Measurements from ENCODE around the gene ATPAF2. TPM values are rescaled to one million over a fixed set of nuclear protein-coding genes. Genes with fewer than 3 reads are reported as not detected.

ATPAF2 gene
- total and polyA plus RNA-seq, 2 experiments from 2014 or later = 17.9 to 33.9 TPM

- no peak overlapping the region for H3K4me2 ChIP-seq
- no peaks in the 10 kb centered on the region for H3K27me3 ChIP-seq
- H3K4me3 ChIP-seq = no peak overlapping the region
- TF ChIP-seq EZH2phosphoT487 (IDR thresholded peaks at IDR 0.05; ENCODE audit: low read depth, severe bottlenecking, unreplicated experiment) (no peak), EZH2 (IDR thresholded peaks at IDR 0.05; ENCODE audit: borderline replicate concordance) (no peak), CTCF (IDR thresholded peaks at IDR 0.05; ENCODE audit: poor library complexity) (no peak)
- no peaks in the 10 kb centered on the region for H3K9me2 ChIP-seq (replicated peaks; ENCODE audit: insufficient read depth)
- no peak overlapping the region for H2AFZ ChIP-seq
- no peak for DNase-seq (ENCODE audit: low spot score)
- no peaks in the 10 kb centered on the region for H3K36me3 ChIP-seq (replicated peaks; ENCODE audit: insufficient read depth, low read depth)
- H4K20me1 ChIP-seq (ENCODE audit: insufficient read depth, poor library complexity, severe bottlenecking) = no peaks in the 10 kb centered on the region
- no peaks in the 10 kb centered on the region for H3K4me1 ChIP-seq (ENCODE audit: insufficient read depth)
- H3K9me3 ChIP-seq (ENCODE audit: low read depth) = no peaks in the 10 kb centered on the region
- no peaks in the 10 kb centered on the region for H3K79me2 ChIP-seq
- H3K27ac ChIP-seq = no peak overlapping the region
- 64% methylated on average over 4 of the region's 4 CpGs for WGBS (ENCODE audit: low lambda C conversion rate, missing lambda C conversion rate)
Observed at GRCh38 chr17:18079543-18079942, 40.6 kb upstream of the ATPAF2 start.

GRCh38 chr17:18076936-18077335 lies 38.0 kb upstream of the ATPAF2 start:
- H3K9me3 ChIP-seq (ENCODE audit: low read depth) = no peaks in the 10 kb centered on the region
- H4K20me1 ChIP-seq (ENCODE audit: insufficient read depth, poor library complexity, severe bottlenecking) = no peaks in the 10 kb centered on the region
- H3K27ac ChIP-seq = no peak overlapping the region
- H3K9me2 ChIP-seq (replicated peaks; ENCODE audit: insufficient read depth) = no peaks in the 10 kb centered on the region
- TF ChIP-seq EZH2phosphoT487 (IDR thresholded peaks at IDR 0.05; ENCODE audit: low read depth, severe bottlenecking, unreplicated experiment) (no peak), CTCF (IDR thresholded peaks at IDR 0.05; ENCODE audit: poor library complexity) (no peak), EZH2 (IDR thresholded peaks at IDR 0.05; ENCODE audit: borderline replicate concordance) (no peak)
- H2AFZ ChIP-seq = no peak overlapping the region
- H3K4me2 ChIP-seq = no peak overlapping the region
- H3K27me3 ChIP-seq = no peaks in the 10 kb centered on the region
- H3K79me2 ChIP-seq = no peaks in the 10 kb centered on the region
- H3K36me3 ChIP-seq (replicated peaks; ENCODE audit: insufficient read depth, low read depth) = no peaks in the 10 kb centered on the region
- H3K4me3 ChIP-seq = no peak overlapping the region
- no peak for DNase-seq (ENCODE audit: low spot score)
- 53% methylated on average over 7 of the region's 7 CpGs for WGBS (ENCODE audit: low lambda C conversion rate, missing lambda C conversion rate)
- no peaks in the 10 kb centered on the region for H3K4me1 ChIP-seq (ENCODE audit: insufficient read depth)

- 83% methylated on average over 6 of the region's 6 CpGs for WGBS (ENCODE audit: low lambda C conversion rate, missing lambda C conversion rate)
- TF ChIP-seq EZH2 (IDR thresholded peaks at IDR 0.05; ENCODE audit: borderline replicate concordance) (no peak), CTCF (IDR thresholded peaks at IDR 0.05; ENCODE audit: poor library complexity) (no peak), EZH2phosphoT487 (IDR thresholded peaks at IDR 0.05; ENCODE audit: low read depth, severe bottlenecking, unreplicated experiment) (no peak)
- Histone ChIP-seq H2AFZ (no peak overlapping the region), H4K20me1 (ENCODE audit: insufficient read depth, poor library complexity, severe bottlenecking) (no peaks in the 10 kb centered on the region), H3K4me2 (no peak overlapping the region), H3K9me2 (replicated peaks; ENCODE audit: insufficient read depth) (no peaks in the 10 kb centered on the region), H3K36me3 (replicated peaks; ENCODE audit: insufficient read depth, low read depth) (no peaks in the 10 kb centered on the region), H3K9me3 (ENCODE audit: low read depth) (no peaks in the 10 kb centered on the region), H3K4me3 (no peak overlapping the region), H3K4me1 (ENCODE audit: insufficient read depth) (no peaks in the 10 kb centered on the region), H3K79me2 (no peaks in the 10 kb centered on the region), H3K27ac (no peak overlapping the region), H3K27me3 (no peaks in the 10 kb centered on the region)
- no peak for DNase-seq (ENCODE audit: low spot score)
Observed at GRCh38 chr17:18074566-18075272, 35.8 kb upstream of the ATPAF2 start.
